HG02798 (cell line): ENCODE measurements around the gene MYO10.
"Not testable (repeated sequence)": the region's sequence is repeated elsewhere in the genome, so short reads cannot be mapped to it uniquely, and the experiment has no call there.

Experiments used
- ATAC-seq: cut with Tn5 transposase; IDR thresholded peaks from one replicate; pipeline ENCODE4 v1.9.1; 2021; ENCODE audit warnings: mild to moderate bottlenecking; ENCODE audit not compliant: unreplicated experiment, poor library complexity

Gene MYO10

DNA sequence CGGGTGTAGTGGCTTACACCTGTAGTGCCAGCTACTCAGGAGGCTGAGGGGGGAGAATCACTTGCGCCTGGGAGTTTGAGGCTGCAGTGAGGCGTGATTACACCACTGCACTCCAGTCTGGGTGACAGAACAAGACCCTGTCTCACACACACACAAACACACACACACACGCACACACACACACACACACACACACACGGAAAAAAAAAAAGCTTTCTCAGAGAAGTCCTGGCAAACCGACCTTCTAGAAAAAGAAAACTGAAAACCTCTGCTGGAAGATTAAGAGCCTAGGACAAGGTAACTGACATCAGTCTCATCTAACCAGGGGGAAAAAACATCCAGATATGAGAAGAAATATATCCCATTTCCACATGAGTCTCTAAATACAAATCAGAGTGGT is 178.9 kb downstream of the MYO10 start:
- ATAC-seq, result no peak

DNA sequence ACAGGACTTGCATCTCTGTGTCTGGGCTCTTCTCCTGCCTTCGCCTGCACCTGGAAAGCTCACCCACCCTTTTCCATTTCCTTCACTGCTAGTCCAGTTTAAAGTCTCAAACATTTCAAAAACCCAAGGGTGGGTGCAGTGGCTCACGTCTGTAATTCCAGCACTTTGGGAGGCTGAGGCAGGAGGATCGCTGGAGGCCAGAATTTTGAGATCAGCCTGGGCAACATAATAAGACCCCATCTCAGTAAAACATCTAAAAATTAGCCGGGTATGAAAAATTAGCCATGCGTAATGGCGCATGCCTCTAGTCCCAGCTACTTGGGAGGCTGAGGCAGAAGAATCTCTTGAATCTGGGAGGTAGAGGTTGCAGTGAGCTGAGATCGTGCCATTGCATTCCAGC is 179.4 kb downstream of the MYO10 start:
- ATAC-seq, result no peak

DNA sequence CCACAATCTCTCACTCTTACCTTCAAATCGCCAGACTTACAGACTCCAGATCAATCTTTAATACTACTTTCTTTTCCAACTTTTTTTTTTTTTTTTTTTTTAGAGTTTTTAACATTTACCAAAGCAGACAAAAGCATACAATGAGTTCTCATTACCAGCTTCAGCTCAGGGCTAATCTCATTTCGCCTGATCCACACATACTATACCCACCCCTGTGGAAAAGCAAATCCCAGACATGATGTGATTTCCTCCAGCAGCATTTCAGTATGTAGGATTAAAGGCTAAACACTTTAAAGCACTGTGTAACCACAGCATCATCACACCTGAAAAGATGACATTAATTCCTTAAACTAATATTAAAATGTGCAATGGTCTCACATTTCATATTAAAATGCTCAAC is 180.4 kb downstream of the MYO10 start:
- no peak for ATAC-seq

DNA sequence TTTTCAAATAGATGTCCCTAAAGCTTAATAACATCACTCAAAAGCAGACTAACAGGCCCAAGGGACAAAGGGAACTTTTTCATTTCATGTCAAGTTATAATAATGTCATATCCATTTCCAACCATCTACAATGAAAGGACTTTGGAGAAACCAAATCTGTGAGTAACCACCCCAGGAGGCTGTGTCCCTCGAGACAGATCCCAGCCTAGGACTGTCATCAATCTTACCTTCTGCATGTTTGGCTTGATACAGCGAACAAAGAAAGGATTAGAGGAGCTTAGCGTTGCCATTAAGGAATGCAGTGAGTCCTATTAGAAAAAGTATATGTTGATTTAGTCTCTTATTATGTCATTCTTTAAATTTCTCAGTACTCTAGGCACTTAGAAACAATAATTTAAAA is 181.5 kb downstream of the MYO10 start:
- ATAC-seq, result no peak

DNA sequence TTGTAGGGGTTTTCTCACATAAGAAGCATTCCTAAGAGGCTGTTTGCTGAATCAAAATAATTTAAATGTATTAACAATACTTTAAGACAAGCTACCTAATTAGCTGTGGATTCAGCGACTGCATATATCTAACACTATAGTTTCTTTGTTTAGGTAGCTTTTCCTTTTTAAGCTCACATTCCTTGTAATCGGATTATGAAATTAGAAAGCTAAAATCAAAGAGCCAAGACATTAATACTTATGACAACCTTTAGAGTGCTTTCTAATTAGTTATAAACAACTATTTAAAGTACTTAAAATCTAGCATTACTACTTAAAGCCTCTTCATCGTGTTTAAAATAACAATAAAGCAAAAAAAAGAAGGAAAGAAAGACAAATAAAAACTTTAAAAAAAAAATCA is 182.0 kb downstream of the MYO10 start:
- no peak for ATAC-seq

DNA sequence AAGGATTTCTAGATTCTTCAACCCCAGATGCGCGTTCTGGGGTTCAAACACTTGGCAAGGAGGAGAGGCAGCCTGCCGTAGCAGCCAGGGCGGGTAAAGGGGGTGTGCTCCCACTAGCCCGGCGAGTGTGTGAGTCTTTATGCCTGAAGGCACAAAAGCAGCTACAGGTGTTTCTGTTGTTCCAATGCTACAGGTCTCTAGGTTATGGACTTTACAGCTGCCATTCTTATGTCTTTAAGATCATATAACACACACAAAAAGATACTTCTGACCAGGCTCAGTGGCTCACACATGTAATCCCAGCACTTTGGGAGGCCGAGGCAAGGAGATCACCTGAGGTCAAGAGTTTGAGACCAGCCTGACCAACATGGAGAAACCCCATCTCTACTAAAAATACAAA is 185.6 kb downstream of the MYO10 start:
- no peak for ATAC-seq

DNA sequence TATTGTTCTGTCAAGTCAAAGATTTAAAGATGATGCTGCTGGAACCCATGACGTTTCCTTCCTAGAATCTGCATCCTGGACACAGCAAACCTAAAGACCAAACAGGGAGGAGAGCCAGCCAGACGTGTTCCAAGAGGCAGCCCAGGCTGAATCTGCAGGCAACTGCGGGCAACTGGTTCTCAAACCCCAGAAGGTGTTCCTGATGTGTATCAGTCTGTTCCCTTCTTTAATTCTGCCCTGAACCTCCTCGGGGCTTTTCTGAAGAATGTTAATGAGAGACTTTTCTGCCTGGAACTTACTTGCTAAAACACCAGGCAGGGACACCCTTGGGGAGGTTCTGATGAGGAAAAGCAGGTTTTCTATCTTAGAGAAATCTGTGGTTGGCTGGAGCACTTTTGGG is 186.5 kb downstream of the MYO10 start:
- ATAC-seq, result no peak

DNA sequence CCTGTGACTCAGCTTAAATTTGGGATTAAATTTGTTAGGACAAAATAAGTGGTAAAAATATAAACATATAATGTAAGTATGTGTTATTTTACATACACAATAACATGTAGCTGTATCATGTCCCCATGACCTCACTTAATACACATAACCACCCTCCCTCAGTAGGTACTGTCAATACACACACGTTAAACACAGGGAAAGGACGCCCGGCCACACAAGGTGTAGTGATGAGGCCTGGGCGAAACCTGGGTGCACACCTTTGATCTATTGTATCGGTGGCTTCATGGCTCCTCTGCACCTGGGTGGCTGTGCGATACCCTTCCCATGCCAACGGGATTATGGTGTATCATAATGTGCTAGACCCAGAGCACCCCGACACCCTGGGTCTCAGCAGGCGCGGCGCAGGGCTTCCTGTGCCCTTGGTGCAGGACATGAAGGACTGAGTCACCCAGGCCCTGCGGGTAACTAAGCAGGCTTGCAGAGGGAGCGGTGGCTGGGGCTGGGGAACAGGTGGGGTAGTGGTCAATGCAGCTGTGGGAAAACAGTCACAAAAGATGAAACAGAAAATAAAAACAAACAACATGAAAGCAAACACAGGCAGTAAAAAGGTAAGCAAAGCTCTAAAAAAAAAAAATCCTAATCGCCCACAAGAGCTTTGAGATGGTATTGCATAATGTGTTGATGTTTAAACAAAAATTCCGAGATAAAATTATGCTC is 191.8 kb downstream of the MYO10 start:
- ATAC-seq, result no peak

DNA sequence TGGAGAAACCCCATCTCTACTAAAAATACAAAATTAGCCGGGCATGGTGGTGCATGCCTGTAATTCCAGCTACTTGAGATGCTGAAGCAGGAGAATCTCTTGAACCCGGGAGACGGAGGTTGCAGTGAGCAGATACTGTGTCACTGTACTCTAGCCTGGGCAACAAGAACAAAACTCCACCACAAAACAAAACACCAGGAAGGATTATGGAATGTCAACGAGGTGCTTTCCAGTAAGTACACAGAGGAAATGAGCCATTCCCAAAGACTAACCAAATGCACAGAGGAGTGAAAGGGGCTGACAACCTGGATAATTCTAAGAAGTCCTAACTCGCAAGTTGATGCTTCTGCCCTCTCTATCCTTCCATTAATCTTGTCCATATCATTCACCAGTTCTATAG is 193.2 kb downstream of the MYO10 start:
- no peak for ATAC-seq

DNA sequence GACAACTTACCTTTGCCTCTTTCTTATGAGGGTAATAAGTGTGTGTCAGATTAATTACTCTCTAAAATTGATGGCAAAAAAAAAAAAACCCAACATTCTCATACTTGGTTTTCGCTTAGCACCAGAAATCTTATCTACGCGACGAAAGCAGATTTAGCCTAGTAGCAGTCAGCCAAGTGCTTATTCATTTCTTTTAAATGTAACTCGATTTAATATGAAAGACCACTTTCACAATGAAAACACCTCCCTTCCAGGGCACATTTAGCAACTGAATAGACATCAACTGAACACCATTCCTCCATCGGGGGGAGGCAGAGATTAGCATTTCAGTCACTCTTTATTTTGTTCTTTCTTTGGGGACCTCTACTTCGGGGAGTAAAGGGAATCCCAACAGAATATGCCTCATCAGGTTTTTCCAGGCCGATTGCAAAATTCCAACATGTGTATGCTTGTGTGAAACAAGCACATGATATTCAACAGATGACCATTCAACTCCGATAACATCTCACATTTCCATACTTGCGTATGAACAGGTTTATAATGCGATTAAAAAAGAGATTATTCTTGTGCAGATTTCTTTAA is 195.2 kb downstream of the MYO10 start:
- no peak for ATAC-seq

DNA sequence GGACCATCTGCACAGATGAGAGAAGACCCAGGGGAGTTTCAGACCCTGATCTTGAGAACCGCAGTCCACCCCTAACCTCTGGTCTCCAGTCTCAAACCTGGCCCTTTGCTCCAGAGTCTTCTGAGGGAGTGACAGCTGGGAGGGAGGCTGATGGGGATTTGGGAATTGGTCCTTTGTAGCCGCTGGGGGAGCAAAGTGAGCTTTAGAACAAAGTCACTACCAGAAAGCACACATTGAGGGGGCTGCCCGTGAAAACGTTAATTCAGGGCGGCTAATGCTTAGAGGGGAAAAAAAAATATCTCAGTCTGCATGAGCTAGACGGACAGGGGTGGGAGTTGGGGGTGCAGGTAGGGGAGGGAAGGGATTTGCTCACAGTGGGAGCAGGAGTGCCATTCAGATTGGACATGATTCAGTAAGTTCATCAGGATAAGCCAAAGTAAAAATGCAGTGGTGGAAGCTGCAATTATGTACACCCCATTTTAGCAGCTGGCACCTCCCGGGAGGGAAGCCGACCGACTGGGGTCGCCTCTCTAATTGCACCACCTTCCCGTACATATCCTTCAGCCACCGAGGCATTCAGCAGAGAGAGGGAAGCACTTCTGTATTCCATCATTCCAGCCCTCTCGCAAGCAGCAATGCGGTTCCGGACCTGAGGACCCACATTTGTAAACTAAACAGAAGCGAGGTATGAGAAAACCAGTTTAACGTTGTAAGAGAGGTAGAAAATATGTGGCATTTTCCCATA is 195.8 kb downstream of the MYO10 start:
- ATAC-seq, result no peak

DNA sequence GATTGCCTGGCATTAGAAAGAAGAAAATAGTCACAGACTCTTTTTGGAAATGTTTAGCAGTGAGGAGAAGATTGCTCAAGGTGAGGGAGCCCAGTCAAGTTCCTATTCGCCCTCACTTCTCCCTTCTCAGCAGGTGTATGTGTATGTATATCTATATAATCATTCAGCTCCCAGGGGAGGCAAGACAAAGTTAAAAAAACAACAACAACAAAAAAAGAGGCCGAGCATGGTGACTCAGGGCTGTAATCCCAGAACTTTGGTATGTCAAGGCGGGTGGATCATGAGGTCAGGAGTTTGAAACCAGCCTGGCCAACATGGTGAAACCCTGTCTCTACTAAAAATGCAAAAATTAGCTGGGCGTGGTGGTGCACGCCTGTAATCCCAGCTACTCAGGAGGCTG is 197.7 kb downstream of the MYO10 start:
- not testable (repeated sequence) for ATAC-seq

DNA sequence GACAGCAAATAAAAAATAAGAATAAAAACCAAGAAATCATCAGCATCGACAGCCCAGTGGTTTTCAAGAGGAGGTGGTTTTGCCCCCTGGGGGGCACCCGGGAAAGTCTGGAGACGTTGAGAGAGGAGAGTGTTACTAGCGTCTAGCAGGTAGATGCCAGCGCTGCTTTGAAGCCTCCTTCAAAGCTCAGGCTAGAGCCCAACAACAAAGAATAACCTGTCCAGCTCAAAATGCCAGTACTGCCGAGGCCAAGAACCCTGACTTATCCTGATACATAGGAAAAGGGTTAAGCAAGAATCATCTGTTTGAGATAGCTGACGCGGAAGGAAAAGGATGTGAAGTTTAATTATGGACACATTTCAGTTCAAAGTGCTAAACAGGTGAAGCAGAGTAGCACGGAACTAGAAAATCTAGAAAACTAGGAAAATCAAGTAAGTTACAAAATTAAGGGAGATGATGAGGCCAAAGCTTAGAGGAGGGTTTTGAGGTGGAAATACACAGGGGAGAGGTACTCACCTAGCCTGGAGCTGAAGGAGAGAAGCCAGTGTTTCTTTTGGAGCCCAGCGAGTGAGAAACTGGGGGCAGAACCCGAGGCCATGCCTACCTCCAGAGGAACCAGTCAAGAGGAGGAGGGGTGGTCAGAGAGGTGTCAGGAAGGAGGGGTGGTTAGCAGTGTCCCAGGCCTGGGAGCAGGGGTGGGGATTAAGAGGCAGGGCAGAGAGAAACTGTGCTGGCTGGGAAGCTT is 198.3 kb downstream of the MYO10 start:
- no peak for ATAC-seq

DNA sequence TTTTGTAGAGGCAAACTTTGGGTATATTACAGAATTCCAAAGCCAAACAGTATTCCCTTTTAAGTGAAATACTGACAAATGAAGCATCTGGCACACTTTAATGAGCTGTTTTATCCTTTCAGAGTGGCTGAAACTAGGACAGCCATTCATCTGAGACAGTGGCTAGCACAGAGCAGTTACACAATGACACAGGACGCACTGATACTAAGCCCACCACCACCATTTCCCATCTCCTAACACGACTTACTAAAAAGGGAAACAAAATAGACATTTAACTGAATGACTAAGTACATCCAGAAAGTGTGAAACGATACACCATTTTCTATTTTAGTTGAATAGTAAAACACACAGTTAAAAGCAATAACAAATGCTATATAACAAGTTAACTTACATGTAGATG is 198.9 kb downstream of the MYO10 start:
- no peak for ATAC-seq

DNA sequence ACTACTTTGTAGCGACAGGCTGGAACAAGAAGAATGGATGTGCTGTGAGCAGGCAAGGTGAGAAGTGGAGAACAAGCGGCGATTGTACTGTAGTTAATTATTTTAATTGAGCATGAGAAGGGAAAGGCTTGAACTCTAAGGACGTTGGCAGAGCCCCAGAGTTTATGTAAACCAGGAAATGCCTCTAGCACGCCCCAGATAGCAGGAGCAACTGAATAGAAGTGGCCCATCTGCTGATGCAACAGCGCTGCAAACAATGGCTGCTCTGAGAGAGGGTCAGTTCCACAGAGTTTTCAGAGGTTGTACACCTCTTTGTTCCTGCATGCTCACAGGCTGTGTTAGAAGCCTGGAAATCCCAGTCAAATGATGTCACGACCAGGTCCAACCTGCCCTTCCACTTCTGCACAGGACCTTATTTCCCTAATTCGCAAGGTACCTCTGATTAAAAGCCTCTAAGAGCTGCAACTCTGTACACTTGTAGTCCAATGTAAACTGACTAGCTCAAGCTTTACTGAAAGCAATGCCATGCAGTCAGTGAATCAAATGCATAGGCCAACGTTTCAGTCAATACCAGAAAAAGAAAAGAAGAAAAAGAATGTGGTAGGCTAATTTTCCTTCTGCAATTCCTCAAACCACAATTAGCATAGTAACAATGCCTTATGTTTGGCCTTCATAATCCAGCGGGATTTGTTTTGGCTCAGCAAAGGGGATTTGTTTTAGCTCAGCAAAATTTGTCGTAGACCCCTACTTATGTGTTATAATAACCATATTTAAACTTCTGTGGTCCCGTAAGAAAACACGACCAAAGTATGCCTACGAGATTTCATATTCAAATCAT is 199.7 kb downstream of the MYO10 start:
- ATAC-seq, result no peak

DNA sequence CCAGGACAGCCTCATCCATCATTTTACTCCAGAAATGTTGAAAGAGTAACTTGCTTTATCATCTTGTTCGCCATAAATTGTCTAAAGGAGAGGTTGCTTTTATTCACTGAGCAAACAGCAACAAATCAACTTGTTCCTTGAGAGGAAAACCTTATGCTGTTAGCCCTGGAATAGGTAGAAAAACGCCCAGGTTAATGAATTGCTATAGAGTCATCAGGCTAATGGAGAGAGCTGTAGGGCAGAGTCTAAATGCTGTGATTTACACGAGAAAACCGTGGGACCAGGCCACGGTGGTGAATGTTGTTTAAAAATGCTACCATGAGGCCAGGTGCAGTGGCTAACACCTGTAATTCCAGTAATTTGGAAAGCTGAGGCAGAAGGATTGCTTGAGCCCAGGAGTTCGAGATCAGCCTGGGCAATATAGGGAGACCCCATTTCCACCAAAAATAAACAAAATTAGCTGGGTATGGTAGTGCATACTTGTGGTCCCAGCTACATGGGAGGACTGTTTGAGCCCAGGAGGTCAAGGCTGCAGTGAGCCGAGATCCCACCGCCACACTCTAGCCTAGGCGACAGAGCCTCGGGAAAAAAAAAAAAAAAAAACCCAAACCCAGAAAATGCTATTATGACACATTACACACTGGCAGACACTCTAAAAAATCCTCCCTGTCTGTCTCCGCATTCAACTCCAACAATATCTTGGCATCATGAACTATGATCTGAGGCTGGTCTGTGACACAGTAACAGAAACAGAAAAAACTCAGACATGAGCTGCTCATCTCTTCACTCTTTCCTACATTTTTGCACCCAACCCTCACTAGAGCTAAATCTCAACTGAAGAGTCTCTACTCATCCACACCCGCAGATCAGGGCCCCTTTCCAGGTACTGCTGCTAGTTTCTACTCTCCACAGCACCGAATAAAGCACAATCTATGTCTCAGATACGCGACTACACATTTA is 200.7 kb downstream of the MYO10 start:
- ATAC-seq, result no peak

DNA sequence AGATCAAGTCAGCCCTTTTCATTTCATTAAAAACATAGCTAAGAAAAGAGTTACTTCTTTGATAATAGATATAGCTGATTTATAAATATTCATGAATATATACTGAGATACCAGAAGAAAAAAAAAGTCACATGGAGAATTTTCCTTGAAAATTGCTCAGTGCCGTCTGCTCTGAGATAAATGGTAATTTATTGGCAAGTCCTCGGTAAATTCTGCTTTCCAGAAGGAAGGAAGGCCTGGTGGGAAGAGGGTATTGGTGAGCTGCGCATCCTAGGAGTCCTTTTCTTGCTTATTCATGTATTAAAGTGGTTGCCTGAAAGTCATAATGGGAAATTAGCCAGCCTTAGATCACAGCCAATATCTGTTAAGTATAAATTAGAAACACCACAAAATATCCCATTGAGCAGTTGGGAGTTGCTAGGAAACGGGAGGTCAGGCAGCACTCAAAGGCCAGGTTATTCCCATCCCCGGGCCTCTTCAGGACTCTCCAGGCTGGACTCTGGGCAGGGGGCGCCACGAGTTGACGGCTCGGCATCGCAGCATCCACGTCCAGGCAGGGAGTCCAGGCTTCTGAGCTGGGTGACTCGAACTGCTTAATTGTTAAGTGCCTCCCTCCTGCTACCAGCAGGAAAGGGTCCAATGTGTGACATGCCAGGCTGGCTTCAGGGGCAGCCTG is 202.6 kb downstream of the MYO10 start:
- ATAC-seq, result no peak

DNA sequence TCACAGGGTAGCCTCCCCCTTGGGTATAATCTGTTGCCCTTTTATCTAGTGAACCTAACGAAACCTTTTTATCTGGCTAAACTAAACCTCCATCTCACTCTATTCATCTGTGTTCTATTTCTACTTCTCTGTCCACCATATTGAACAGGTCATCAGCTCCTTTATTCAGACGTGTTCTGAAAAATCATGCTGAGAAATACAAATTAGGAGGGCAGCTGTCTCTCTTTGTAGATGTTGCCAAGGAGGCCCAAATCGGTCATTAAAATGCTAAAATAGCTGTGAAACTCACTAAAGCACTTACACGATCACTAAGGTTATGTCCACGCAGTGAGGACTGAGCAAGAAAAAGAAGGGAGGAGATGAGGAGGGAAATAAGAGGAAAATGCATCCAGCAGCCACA is 203.7 kb downstream of the MYO10 start:
- ATAC-seq, result no peak
